GM19099 (cell line): ENCODE data around the gene PCDHB9.
"Not testable (repeated sequence)": the region's sequence is repeated elsewhere in the genome, so short reads cannot be mapped to it uniquely, and the experiment has no call there.

Experiments
- POLR2A ChIP-seq: IDR thresholded peaks from 3 replicates; pipeline ENCODE4 v1.6.1; 2011; ENCODE audit warnings: low read depth; ENCODE audit not compliant: insufficient read length; ENCODE audit errors: extremely low read depth

PCDHB9 gene

DNA sequence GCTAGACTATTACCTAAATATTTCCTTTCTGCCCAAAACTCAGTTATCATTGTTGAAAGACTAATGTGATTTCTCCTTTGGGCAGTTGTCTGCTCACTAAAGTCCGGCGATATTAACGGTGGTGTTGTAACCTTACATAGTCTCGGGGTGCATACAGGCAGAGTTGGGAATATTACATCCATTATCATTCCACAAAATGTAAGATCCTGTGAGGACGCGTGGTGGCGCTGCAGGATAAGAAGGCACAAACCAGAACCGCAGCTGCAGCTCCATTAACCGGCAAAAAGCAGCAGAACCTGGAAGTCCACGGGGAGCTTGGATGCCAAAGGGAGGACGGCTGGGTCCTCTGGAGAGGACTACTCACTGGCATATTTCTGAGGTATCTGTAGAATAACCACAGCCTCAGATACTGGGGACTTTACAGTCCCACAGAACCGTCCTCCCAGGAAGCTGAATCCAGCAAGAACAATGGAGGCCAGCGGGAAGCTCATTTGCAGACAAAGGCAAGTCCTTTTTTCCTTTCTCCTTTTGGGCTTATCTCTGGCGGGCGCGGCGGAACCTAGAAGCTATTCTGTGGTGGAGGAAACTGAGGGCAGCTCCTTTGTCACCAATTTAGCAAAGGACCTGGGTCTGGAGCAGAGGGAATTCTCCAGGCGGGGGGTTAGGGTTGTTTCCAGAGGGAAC, 26.8 kb downstream of the PCDHB9 start, which contains the start of gene PCDHB13:
Gene PCDHB13 (plus strand): TSS at position 264 of the 684 bp plus-strand sequence. CDS start 205 bp downstream, at position 469.
- TF ChIP-seq POLR2A = not testable (repeated sequence)

DNA sequence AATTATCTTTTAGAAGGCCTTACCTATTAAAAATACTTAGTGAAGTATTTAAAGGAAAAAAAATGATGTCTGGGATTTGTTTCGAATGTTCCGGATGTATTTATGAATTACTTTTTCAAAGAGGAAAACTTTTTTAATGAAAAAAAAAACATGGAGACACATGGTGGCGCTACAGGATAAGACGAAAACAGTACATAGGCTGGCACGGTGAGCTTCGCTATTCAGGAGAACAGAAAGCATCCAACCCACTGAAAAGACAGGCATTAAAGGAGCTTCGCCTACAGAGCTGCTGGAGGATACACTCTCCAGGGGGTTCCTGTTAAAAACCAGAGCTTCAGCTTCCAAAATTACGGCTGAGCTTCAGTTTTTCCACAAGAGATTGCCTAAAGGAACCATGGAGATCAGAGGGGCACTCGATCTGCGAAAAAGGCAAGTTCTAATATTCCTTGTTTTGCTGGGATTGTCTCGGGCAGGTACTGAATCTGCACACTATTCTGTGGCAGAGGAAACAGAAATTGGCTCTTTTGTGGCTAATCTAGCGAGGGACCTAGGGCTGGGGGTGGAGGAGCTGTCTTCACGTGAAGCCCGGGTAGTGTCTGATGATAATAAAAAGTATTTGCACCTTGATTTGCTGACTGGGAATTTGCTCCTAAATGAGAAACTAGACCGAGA, 36.3 kb downstream of the PCDHB9 start, which contains the start of gene PCDHB14:
Gene PCDHB14 (plus strand): TSS at position 232 of the 672 bp plus-strand sequence. CDS start 163 bp downstream, at position 395.
- no peak for TF ChIP-seq POLR2A

DNA sequence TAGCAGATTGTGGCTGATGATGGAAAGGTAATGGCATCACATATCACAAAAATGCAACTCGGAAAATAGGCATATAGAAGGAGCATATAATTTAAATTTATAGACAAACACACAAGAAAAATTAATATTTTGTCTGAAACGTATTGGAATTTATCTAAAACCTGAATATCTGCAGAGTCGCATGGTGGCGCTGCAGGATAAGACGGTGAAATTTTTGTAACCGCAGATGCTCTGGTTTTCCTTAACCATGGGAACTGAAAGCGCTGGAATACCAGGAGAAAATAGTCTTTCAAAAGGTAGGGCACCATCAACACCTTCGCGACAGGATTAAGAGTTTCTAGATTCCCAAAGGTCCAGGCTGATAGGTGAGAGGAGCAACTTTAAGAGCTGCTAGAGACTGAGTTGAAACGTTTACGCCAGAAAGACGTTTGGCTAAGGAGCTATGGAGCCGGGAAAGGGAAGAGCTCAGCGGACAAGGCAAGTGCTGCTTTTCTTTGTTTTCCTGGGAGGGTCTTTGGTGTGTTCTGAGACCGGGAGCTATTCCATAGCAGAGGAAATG, 47.2 kb downstream of the PCDHB9 start:
- no peak for TF ChIP-seq POLR2A

DNA sequence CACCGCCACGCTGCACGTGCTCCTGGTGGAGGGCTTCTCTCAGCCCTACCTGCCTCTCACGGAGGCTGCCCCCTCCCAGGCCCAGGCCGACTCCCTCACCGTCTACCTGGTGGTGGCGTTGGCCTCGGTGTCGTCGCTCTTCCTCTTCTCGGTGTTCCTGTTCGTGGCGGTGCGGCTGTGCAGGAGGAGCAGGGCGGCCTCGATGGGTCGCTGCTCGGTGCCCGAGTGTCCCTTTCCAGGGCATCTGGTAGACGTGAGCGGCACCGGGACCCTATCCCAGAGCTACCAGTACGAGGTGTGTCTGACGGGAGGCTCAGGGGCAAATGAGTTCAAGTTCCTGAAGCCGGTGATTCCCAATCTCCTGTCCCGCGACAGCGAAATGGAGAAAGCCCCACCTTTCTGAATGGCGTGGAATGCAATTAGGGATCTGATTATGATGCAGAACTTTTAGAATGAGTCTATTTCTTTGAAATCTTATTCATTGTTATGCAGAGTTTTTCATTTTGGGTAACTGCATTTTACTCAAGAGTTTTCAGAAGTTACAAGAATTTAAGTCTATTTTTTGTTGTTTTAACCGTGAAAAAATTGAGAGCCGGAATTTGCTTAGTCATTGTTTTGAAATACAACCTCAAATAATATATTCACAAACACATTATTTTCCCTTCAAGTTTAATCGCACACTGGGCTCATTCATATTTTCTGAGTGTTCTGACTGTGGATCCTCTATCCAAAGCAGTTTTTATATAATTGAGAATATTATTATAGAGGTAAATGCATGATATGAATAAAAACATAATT, 49.8 kb downstream of the PCDHB9 start:
- no peak for TF ChIP-seq POLR2A
